Tibial nerve (tissue), 4 donors: ENCODE data around the gene RNASE9. TPM values are rescaled to one million over a fixed set of nuclear protein-coding genes. Genes with fewer than 3 reads are reported as not detected.
"Not testable (repeated sequence)": the region's sequence is repeated elsewhere in the genome, so short reads cannot be mapped to it uniquely, and the experiment has no call there.

Experiments used
- DNase-seq, 2 donors: peaks; one replicate each; pipeline ENCODE4 v3.0.0-alpha.2; 2019; ENCODE audit warnings: low spot score in 2 of 2
- H3K27ac ChIP-seq, 4 donors: fragments of 200-600 bp; sonication (generic) in 3 of 4; one replicate each; pipeline ENCODE4 v1.5.1; 2017 to 2019; ENCODE audit warnings: mild to moderate bottlenecking in 1 of 4
- H3K27me3 ChIP-seq, 2 donors: fragments of 200-600 bp; sonication (generic) in 1 of 2; one replicate each; pipeline versions ENCODE4 v1.5.1 to v1.6.0; 2017 to 2019
- H3K36me3 ChIP-seq, 3 donors: fragments of 200-600 bp; sonication (generic); one replicate each; pipeline ENCODE4 v1.5.1; 2018 to 2019
- H3K4me1 ChIP-seq, 4 donors: fragments of 200-600 bp; sonication (generic) in 3 of 4; one replicate each; pipeline ENCODE4 v1.5.1; 2017 to 2019
- H3K4me3 ChIP-seq, 4 donors: fragments of 200-600 bp; sonication (generic) in 3 of 4; one replicate each; pipeline ENCODE4 v1.5.1; 2017 to 2019; ENCODE audit warnings: mild to moderate bottlenecking in 1 of 4, moderate library complexity in 1 of 4
- H3K9me3 ChIP-seq, 4 donors: fragments of 200-600 bp; sonication (generic) in 3 of 4; one replicate each; pipeline ENCODE4 v1.5.1; 2017 to 2019
- EP300 ChIP-seq, 2 donors: sonication (generic); formaldehyde crosslinking; IDR thresholded peaks; one replicate each; pipeline ENCODE4 v1.6.1; 2017; ENCODE audit warnings: antibody characterized with exemption in 2 of 2, mild to moderate bottlenecking in 1 of 2
- POLR2A ChIP-seq, 2 donors: fragments of 450-650 bp; IDR thresholded peaks; one replicate each; pipeline ENCODE4 v1.6.1; 2017; ENCODE audit warnings: antibody characterized with exemption in 2 of 2, mild to moderate bottlenecking in 2 of 2, moderate library complexity in 2 of 2
- WGBS, 2 donors: methylation state at CpG; one replicate each; pipeline ENCODE4 v1.1.5; 2018; 5-methylcytosine and 5-hydroxymethylcytosine counted together
- total RNA-seq, 4 donors: library from RNA; depleted of rRNA; stranded (reverse); fragments of >200 nt; gene quantifications; one replicate each; pipeline ENCODE4 v1.1.0, GENCODE V29; 2016
- TF ChIP-seq, protein P1 (sequence below), 5 experiments: fragments of 200-600 bp in 3 of 5; fragments of 450-650 bp in 2 of 5; sonication (generic) in 3 of 5; IDR thresholded peaks; one replicate each; pipeline ENCODE4 v1.5.1; 2016 to 2019; ENCODE audit warnings: antibody characterized with exemption in 5 of 5, mild to moderate bottlenecking in 3 of 5, moderate library complexity in 2 of 5

Gene RNASE9
- total RNA-seq, 4 donors from 2014 or later, result not detected

DNA sequence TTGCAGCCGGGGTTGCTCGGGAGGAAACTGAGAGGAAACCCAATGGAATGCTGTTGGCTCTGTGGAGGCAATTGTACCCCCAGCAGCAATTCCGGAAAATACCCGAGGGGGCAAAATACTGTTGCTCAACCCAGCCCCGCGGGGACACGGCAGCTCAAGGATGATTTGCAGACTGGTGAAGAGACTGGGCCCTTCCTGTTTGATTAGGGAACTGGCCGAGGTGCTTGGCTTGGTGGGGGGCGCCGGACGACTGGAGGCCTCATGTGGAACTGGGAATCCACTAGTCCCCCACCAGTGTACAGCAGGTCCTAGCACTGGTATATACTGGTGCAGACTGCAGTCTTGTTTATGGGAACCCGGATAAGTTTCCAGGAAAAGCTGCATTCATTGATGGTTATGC is 40.7 kb upstream of the RNASE9 start:
- Histone ChIP-seq H3K27ac (no peak overlapping the region), H3K36me3 (no peaks in the 10 kb centered on the region), H3K4me1 (no peaks in the 10 kb centered on the region), H3K4me3 (no peak overlapping the region), H3K27me3 (no peaks in the 10 kb centered on the region), H3K9me3 (no peaks in the 10 kb centered on the region)
- TF ChIP-seq, protein P1, sequence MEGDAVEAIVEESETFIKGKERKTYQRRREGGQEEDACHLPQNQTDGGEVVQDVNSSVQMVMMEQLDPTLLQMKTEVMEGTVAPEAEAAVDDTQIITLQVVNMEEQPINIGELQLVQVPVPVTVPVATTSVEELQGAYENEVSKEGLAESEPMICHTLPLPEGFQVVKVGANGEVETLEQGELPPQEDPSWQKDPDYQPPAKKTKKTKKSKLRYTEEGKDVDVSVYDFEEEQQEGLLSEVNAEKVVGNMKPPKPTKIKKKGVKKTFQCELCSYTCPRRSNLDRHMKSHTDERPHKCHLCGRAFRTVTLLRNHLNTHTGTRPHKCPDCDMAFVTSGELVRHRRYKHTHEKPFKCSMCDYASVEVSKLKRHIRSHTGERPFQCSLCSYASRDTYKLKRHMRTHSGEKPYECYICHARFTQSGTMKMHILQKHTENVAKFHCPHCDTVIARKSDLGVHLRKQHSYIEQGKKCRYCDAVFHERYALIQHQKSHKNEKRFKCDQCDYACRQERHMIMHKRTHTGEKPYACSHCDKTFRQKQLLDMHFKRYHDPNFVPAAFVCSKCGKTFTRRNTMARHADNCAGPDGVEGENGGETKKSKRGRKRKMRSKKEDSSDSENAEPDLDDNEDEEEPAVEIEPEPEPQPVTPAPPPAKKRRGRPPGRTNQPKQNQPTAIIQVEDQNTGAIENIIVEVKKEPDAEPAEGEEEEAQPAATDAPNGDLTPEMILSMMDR (IDR thresholded peaks at IDR 0.05), result no peak
- TF ChIP-seq POLR2A (IDR thresholded peaks at IDR 0.05) (no peak), EP300 (IDR thresholded peaks at IDR 0.05) (no peak)
- no peak for DNase-seq
- WGBS, 2 donors, result 74 to 83% methylated on average over 12 of the region's 12 CpGs

- no peaks in the 10 kb centered on the region for H3K36me3 ChIP-seq
- H3K27ac ChIP-seq, result no peak overlapping the region
- DNase-seq, result no peak
- no peaks in the 10 kb centered on the region for H3K4me1 ChIP-seq
- H3K27me3 ChIP-seq, result no peaks in the 10 kb centered on the region
- TF ChIP-seq EP300 (IDR thresholded peaks at IDR 0.05) (no peak), POLR2A (IDR thresholded peaks at IDR 0.05) (no peak)
- TF ChIP-seq, protein P1 (IDR thresholded peaks at IDR 0.05), result no peak
- no peak overlapping the region for H3K4me3 ChIP-seq
- H3K9me3 ChIP-seq, result no peaks in the 10 kb centered on the region
- 44 to 54% methylated on average over 1 of the region's 1 CpG for WGBS, 2 donors
Observed at GRCh38 chr14:20597108-20597507, 36.3 kb upstream of the RNASE9 start.

DNA sequence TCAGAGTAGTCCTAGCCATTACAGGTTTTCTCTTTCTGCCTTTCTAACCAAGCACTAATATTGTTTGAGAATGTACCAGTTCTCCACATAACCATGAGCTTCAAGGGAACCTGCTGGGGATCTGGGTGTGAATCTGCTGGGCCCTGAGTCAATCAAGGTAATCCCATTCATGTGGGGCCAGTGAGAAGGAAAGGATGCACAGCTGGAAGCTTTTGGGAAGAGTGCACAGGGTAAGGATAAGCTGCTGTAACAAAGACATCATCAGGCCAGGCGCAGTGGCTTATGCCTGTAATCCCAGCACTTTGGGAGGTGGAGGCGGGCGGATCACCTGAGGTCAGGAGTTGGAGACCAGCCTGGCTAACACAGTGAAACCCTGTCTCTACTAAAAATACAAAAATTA is 34.9 kb upstream of the RNASE9 start:
- not testable (repeated sequence) for H3K36me3 ChIP-seq, H3K9me3 ChIP-seq, H3K27ac ChIP-seq, H3K27me3 ChIP-seq, H3K4me1 ChIP-seq, DNase-seq, H3K4me3 ChIP-seq
- WGBS, 2 donors, result 93 to 95% methylated on average over 3 of the region's 3 CpGs

- TF ChIP-seq, protein P1 (IDR thresholded peaks at IDR 0.05), result no peak
- TF ChIP-seq POLR2A (IDR thresholded peaks at IDR 0.05), result no peak
- no peak for TF ChIP-seq EP300 (IDR thresholded peaks at IDR 0.05)
- DNase-seq, result no peak
- Histone ChIP-seq H3K27me3 (no peaks in the 10 kb centered on the region), H3K4me3 (no peak overlapping the region), H3K36me3 (no peaks in the 10 kb centered on the region), H3K27ac (no peak overlapping the region), H3K9me3 (no peaks in the 10 kb centered on the region), H3K4me1 (no peaks in the 10 kb centered on the region)
- WGBS, 2 donors, result 15 to 54% methylated on average over 1 of the region's 1 CpG
Observed at GRCh38 chr14:20592574-20592973, 31.7 kb upstream of the RNASE9 start.

DNA sequence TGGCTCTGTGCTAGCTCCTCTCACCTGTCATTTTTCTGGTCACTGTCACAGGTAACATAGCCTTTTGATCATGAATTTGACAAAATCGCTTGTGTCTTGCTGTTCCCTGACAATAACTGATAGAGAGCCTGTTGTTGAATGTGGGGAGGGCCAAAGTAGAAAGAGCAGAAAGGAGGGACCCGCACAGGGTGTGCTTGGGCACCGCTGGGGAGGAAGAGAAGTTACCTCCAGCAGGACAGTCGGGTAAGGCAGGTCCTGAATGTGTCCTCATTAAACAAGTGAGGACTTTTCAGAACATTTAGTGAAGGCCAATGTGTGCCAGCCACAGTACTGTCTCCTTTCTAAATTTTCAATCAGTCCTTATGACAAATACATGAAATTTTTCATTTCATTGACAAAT is 30.4 kb upstream of the RNASE9 start, which contains the start of gene RNASE12:
RNASE12 (minus strand) TSS at position 142 of the 400 bp plus-strand sequence. CDS start 653 bp downstream, outside the sequence.
- no peaks in the 10 kb centered on the region for H3K36me3 ChIP-seq
- TF ChIP-seq, protein P1 (IDR thresholded peaks at IDR 0.05), result no peak
- TF ChIP-seq POLR2A (IDR thresholded peaks at IDR 0.05) (no peak), EP300 (IDR thresholded peaks at IDR 0.05) (no peak)
- no peak within 1 kb of the TSS for H3K27ac ChIP-seq
- H3K4me3 ChIP-seq, result no peak within 1 kb of the TSS
- H3K9me3 ChIP-seq, result no peaks in the 10 kb centered on the region
- DNase-seq, result no peak
- WGBS, 2 donors, result 81 to 84% methylated on average over 4 of the region's 4 CpGs
- H3K27me3 ChIP-seq, result no peaks in the 10 kb centered on the region
- H3K4me1 ChIP-seq, result no peaks in the 10 kb centered on the region
